ENCODE results near the gene ACBD6. TPM values are rescaled to one million over a fixed set of nuclear protein-coding genes. Genes with fewer than 3 reads are reported as not detected.

The ACBD6 gene
- total and polyA plus RNA-seq, 5 donors: 22.1 to 28.9 (median 24.0) TPM

- peaks cover 4% of the 10 kb centered on the region for H3K4me1 ChIP-seq (ENCODE audit: control insufficient read depth, insufficient read depth, low read length)
- H3K9me3 ChIP-seq (ENCODE audit: control insufficient read depth, low read length): no peaks in the 10 kb centered on the region
- no peaks in the 10 kb centered on the region for H3K27me3 ChIP-seq (ENCODE audit: control insufficient read depth, insufficient read depth)
- ATAC-seq: no peak
- DNase-seq: no peak
- no peak overlapping the region for H3K27ac ChIP-seq (ENCODE audit: low read length)
- no peak overlapping the region for H3K4me3 ChIP-seq (ENCODE audit: low read length)
- intact Hi-C loops (cut with DNase I): no loop called here
Measured at GRCh38 chr1:180345148-180345547, 157.2 kb downstream of the ACBD6 start.

- DNase-seq: peak in 2 of 3 donors; percentile 18 to 60
- no peaks in the 10 kb centered on the region for H3K9me3 ChIP-seq (ENCODE audit: control insufficient read depth, low read length)
- peaks cover 4% of the 10 kb centered on the region for H3K4me1 ChIP-seq (ENCODE audit: control insufficient read depth, insufficient read depth, low read length)
- intact Hi-C loops (cut with DNase I): no loop called here
- no peaks in the 10 kb centered on the region for H3K27me3 ChIP-seq (ENCODE audit: control insufficient read depth, insufficient read depth)
- H3K4me3 ChIP-seq (ENCODE audit: low read length): no peak overlapping the region
- WGBS: 90% methylated on average over 1 of the region's 1 CpG
- no peak overlapping the region for H3K27ac ChIP-seq (ENCODE audit: low read length)
- ATAC-seq: no peak
Measured at GRCh38 chr1:180343921-180344769, 158.2 kb downstream of the ACBD6 start.

GRCh38 chr1:180327089-180327488, 175.3 kb downstream of the ACBD6 start:
- DNase-seq: peak in 2 of 3 donors; percentile 6 to 30
- no peak overlapping the region for H3K4me3 ChIP-seq (ENCODE audit: low read length)
- H3K27ac ChIP-seq (ENCODE audit: low read length): no peak overlapping the region
- intact Hi-C loops (cut with DNase I): no loop called here
- WGBS: 74% methylated on average over 6 of the region's 6 CpGs
- ATAC-seq: peak in 1 of 2 donors; percentile 57
- no peaks in the 10 kb centered on the region for H3K27me3 ChIP-seq (ENCODE audit: control insufficient read depth, insufficient read depth)
- H3K4me1 ChIP-seq (ENCODE audit: control insufficient read depth, insufficient read depth, low read length): no peaks in the 10 kb centered on the region
- no peaks in the 10 kb centered on the region for H3K9me3 ChIP-seq (ENCODE audit: control insufficient read depth, low read length)

DNA sequence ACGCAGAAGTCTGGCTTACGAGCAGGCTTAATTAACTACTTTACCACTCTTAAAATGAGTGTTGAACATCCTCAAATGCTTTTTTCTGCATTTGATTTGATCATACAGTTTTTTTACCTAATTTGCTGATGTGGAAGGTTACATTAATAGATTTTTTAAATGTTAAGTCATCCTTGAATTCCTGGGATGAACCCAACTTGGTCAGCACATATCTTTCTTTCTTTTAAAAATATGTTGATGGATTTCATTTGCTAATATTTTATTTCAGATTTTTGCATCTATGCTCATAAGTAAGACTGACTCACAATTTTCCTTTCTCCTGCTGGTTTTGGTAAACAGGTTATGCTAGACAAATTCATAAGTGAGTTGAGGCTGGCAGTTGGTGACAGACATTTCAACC, 189.5 kb downstream of the ACBD6 start:
- H3K4me1 ChIP-seq (ENCODE audit: control insufficient read depth, insufficient read depth, low read length): peaks cover 4% of the 10 kb centered on the region
- 95% methylated on average over 2 of the region's 2 CpGs for WGBS
- ATAC-seq (no peak), DNase-seq (no peak)
- intact Hi-C loops (cut with DNase I): no loop called here
- H3K27me3 ChIP-seq (ENCODE audit: control insufficient read depth, insufficient read depth): no peaks in the 10 kb centered on the region
- H3K27ac ChIP-seq (ENCODE audit: low read length): no peak overlapping the region
- no peak overlapping the region for H3K4me3 ChIP-seq (ENCODE audit: low read length)
- H3K9me3 ChIP-seq (ENCODE audit: control insufficient read depth, low read length): no peaks in the 10 kb centered on the region

DNA sequence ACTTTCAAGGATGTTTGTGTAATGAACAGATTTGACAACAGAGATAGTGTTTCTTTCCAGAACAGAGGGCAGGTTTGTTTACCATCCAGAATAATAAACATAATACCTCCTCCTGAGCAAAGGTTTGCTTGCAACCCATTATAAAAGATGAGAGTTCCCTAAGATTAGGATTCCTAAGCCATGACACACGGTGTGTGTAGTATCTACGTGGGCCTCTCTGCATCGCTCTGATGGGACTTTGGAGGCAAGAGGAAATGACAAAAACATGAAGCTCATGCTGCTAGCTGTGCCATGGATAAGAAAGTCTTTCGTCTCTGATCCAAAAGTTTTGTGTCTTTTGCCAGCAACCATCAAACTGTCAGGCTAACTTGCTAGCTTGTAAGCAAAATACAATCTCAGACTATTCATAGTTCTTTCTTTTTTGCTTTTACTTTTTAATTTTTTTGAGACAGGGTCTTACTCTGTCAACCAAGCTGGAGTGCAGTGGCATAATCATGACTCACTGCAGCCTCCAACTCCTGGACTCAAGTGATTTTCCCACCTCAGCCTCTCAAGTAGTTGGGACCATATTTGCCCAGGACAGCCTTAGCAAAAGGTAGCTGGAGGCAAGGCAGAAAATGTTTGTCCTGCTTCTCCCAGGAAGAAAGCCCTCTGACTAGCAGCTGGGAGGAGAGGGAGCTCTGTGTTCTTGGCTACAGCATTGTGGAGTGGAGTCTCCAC, 191.2 kb downstream of the ACBD6 start:
- no peak for ATAC-seq
- intact Hi-C loops (cut with DNase I): no loop called here
- H3K4me1 ChIP-seq (ENCODE audit: control insufficient read depth, insufficient read depth, low read length): peaks cover 4% of the 10 kb centered on the region
- H3K27me3 ChIP-seq (ENCODE audit: control insufficient read depth, insufficient read depth): no peaks in the 10 kb centered on the region
- WGBS: 81% methylated on average over 4 of the region's 4 CpGs
- no peak for DNase-seq
- H3K9me3 ChIP-seq (ENCODE audit: control insufficient read depth, low read length): no peaks in the 10 kb centered on the region
- H3K27ac ChIP-seq (ENCODE audit: low read length): no peak overlapping the region
- no peak overlapping the region for H3K4me3 ChIP-seq (ENCODE audit: low read length)

DNA sequence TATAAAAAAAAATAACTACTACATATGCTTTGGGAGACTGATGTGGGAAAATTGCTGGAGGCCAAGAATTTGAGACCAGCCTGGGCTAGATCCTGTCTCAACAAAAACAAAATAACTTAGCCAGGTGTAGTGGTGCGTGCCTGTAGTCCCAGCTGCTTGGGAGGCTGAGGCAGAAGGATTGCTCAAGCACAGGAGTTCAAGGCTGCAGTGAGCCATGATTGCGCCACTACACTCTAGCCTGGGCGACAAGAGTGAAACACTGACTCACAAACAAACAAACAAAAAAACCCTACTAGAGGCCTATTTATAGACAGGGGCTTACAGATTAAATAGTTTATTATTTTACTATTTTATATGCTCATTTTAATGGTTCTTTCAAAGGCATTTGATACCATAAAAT, 192.3 kb downstream of the ACBD6 start:
- no peak for DNase-seq
- H3K4me3 ChIP-seq (ENCODE audit: low read length): no peak overlapping the region
- no peaks in the 10 kb centered on the region for H3K9me3 ChIP-seq (ENCODE audit: control insufficient read depth, low read length)
- H3K27me3 ChIP-seq (ENCODE audit: control insufficient read depth, insufficient read depth): no peaks in the 10 kb centered on the region
- ATAC-seq: no peak
- H3K27ac ChIP-seq (ENCODE audit: low read length): no peak overlapping the region
- peaks cover 2% of the 10 kb centered on the region for H3K4me1 ChIP-seq (ENCODE audit: control insufficient read depth, insufficient read depth, low read length)
- intact Hi-C loops (cut with DNase I): no loop called here
- WGBS: 96% methylated on average over 3 of the region's 3 CpGs

- no peak for ATAC-seq
- no peaks in the 10 kb centered on the region for H3K27me3 ChIP-seq (ENCODE audit: control insufficient read depth, insufficient read depth)
- H3K27ac ChIP-seq (ENCODE audit: low read length): no peak overlapping the region
- H3K4me3 ChIP-seq (ENCODE audit: low read length): no peak overlapping the region
- no peak for DNase-seq
- H3K9me3 ChIP-seq (ENCODE audit: control insufficient read depth, low read length): no peaks in the 10 kb centered on the region
- WGBS: 91% methylated on average over 1 of the region's 1 CpG
- peaks cover 2% of the 10 kb centered on the region for H3K4me1 ChIP-seq (ENCODE audit: control insufficient read depth, insufficient read depth, low read length)
- intact Hi-C loops (cut with DNase I): no loop called here
Measured at GRCh38 chr1:180309338-180309737, 193.0 kb downstream of the ACBD6 start.

- Histone ChIP-seq H3K9me3 (ENCODE audit: control insufficient read depth, low read length) (no peaks in the 10 kb centered on the region), H3K4me3 (ENCODE audit: low read length) (no peak overlapping the region), H3K27ac (ENCODE audit: low read length) (no peak overlapping the region), H3K27me3 (ENCODE audit: control insufficient read depth, insufficient read depth) (no peaks in the 10 kb centered on the region), H3K4me1 (ENCODE audit: control insufficient read depth, insufficient read depth, low read length) (no peaks in the 10 kb centered on the region)
- ATAC-seq: no peak
- intact Hi-C loops (cut with DNase I): no loop called here
- 94% methylated on average over 2 of the region's 2 CpGs for WGBS
- no peak for DNase-seq
Measured at GRCh38 chr1:180301135-180301742, 201.1 kb downstream of the ACBD6 start.

- Histone ChIP-seq H3K4me1 (ENCODE audit: control insufficient read depth, insufficient read depth, low read length) (no peaks in the 10 kb centered on the region), H3K4me3 (ENCODE audit: low read length) (no peak overlapping the region), H3K9me3 (ENCODE audit: control insufficient read depth, low read length) (no peaks in the 10 kb centered on the region), H3K27me3 (ENCODE audit: control insufficient read depth, insufficient read depth) (no peaks in the 10 kb centered on the region), H3K27ac (ENCODE audit: low read length) (no peak overlapping the region)
- 75% methylated on average over 7 of the region's 7 CpGs for WGBS
- ATAC-seq (no peak), DNase-seq (no peak)
- intact Hi-C loops (cut with DNase I): no loop called here
Measured at GRCh38 chr1:180299479-180300221, 202.7 kb downstream of the ACBD6 start.

DNA sequence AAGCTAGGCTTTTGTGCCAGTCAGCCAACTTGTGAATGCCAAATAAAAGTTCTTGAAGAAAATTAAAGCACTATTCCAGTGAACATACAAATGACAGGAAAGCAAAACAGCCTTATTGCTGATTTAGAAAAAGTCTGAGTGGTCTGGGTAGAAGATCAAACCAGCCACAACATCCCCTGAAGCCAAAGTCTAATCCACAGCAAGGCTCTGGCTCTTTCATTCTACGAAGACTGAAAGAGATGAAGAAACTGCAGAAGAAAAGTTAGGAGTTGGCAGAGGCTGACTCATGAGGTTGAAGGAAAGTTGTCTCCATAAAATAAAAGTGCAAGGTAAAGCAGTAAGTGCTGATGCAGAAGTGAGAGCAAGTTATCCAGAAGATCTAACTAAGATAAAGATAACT, 206.4 kb downstream of the ACBD6 start:
- Histone ChIP-seq H3K4me1 (ENCODE audit: control insufficient read depth, insufficient read depth, low read length) (no peaks in the 10 kb centered on the region), H3K9me3 (ENCODE audit: control insufficient read depth, low read length) (no peaks in the 10 kb centered on the region), H3K27ac (ENCODE audit: low read length) (no peak overlapping the region), H3K4me3 (ENCODE audit: low read length) (no peak overlapping the region), H3K27me3 (ENCODE audit: control insufficient read depth, insufficient read depth) (no peaks in the 10 kb centered on the region)
- DNase-seq: no peak
- intact Hi-C loops (cut with DNase I): no loop called here
- ATAC-seq: no peak
- WGBS: 97% methylated on average over 1 of the region's 1 CpG

DNA sequence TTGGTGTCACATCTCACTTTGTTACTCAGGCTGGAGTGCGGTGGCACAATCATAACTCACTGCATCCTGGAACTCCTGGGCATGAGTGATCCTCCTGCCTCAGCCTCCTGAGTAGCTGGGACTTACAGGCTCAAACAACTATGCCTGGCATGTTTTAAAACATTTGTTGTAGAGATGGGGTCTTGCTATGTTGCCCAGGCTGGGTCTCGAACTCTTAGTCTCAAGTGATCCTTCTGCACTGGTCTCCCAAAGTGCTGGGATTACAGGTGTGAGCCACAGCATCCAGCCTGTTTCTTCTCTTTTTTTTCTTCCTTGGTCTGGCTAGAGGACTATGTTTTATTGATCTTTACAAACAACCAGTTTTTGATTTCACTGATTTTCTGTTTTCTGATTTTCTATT, 207.7 kb downstream of the ACBD6 start:
- intact Hi-C loops (cut with DNase I): no loop called here
- 98% methylated on average over 2 of the region's 2 CpGs for WGBS
- Histone ChIP-seq H3K27me3 (ENCODE audit: control insufficient read depth, insufficient read depth) (no peaks in the 10 kb centered on the region), H3K4me3 (ENCODE audit: low read length) (no peak overlapping the region), H3K9me3 (ENCODE audit: control insufficient read depth, low read length) (no peaks in the 10 kb centered on the region), H3K27ac (ENCODE audit: low read length) (no peak overlapping the region), H3K4me1 (ENCODE audit: control insufficient read depth, insufficient read depth, low read length) (no peaks in the 10 kb centered on the region)
- ATAC-seq (no peak), DNase-seq (no peak)

Data from right cardiac atrium (tissue), 5 donors.